GM23338 (cell line): ENCODE results near the gene MED9. TPM values are rescaled to one million over a fixed set of nuclear protein-coding genes. Genes with fewer than 3 reads are reported as not detected.

Experiments used
- ATAC-seq: fragments of 200-7000 bp; cut with Tn5 transposase; 3 replicates; pipeline ENCODE4 v1.9.1; 2020
- DNase-seq: peaks from one replicate; pipeline ENCODE4 v3.0.0-alpha.2; 2015; ENCODE audit warnings: low spot score
- H2AFZ ChIP-seq: fragments of 200-600 bp; sonication (generic); 2 replicates; pipeline ENCODE4 v1.8.0; 2016; ENCODE audit warnings: antibody characterized with exemption, mild to moderate bottlenecking, moderate library complexity
- H3F3A ChIP-seq: fragments of 200-600 bp; sonication (generic); replicated peaks from 2 replicates; pipeline ENCODE4 v1.8.0; 2017; ENCODE audit warnings: antibody characterized with exemption, mixed run types, low read depth
- H3K27ac ChIP-seq: fragments of 200-600 bp; sonication (generic); 2 replicates; pipeline ENCODE4 v1.6.1; 2016; ENCODE audit warnings: low read depth
- H3K27me3 ChIP-seq: fragments of 200-600 bp; sonication (generic); 2 replicates; pipeline ENCODE4 v1.8.0; 2016; ENCODE audit warnings: mild to moderate bottlenecking, mixed run types, moderate library complexity; ENCODE audit not compliant: insufficient read depth
- H3K36me3 ChIP-seq: fragments of 200-600 bp; sonication (generic); 2 replicates; pipeline ENCODE4 v1.8.0; 2016; ENCODE audit warnings: mild to moderate bottlenecking; ENCODE audit not compliant: insufficient read depth
- H3K4me1 ChIP-seq: fragments of 200-600 bp; sonication (generic); 2 replicates; pipeline ENCODE4 v1.8.0; 2016; ENCODE audit warnings: mild to moderate bottlenecking, moderate library complexity; ENCODE audit not compliant: insufficient read depth
- H3K4me2 ChIP-seq: fragments of 200-600 bp; sonication (generic); 2 replicates; pipeline ENCODE4 v1.7.1; 2017; ENCODE audit warnings: mixed run types
- H3K4me3 ChIP-seq: fragments of 200-600 bp; sonication (generic); 2 replicates; pipeline ENCODE4 v1.6.1; 2016; ENCODE audit warnings: mixed run types
- H3K79me2 ChIP-seq: fragments of 200-600 bp; sonication (generic); replicated peaks from 2 replicates; pipeline ENCODE4 v1.8.0; 2017; ENCODE audit warnings: mild to moderate bottlenecking; ENCODE audit not compliant: insufficient read depth
- H3K9me2 ChIP-seq: fragments of 200-600 bp; sonication (generic); 2 replicates; pipeline ENCODE4 v1.8.0; 2017; ENCODE audit not compliant: insufficient read depth
- H4K20me1 ChIP-seq: fragments of 200-600 bp; sonication (generic); replicated peaks from 2 replicates; pipeline ENCODE4 v1.8.0; 2017; ENCODE audit warnings: mild to moderate bottlenecking; ENCODE audit not compliant: insufficient read depth
- H3K27ac Mint-ChIP-seq: 2 replicates; pipeline ENCODE4 v1.8.0; 2020; ENCODE audit warnings: inconsistent platforms, mild to moderate bottlenecking, moderate library complexity, mixed read lengths
- H3K27me3 Mint-ChIP-seq: 3 replicates; pipeline ENCODE4 v1.8.0; 2022; ENCODE audit warnings: low read depth, mild to moderate bottlenecking, moderate library complexity, mixed read lengths, inconsistent platforms; ENCODE audit not compliant: insufficient read depth, poor library complexity
- H3K36me3 Mint-ChIP-seq: 3 replicates; pipeline ENCODE4 v1.8.0; 2021; ENCODE audit warnings: low read depth, mild to moderate bottlenecking, inconsistent platforms, moderate library complexity, mixed read lengths
- H3K4me1 Mint-ChIP-seq: 3 replicates; pipeline ENCODE4 v1.8.0; 2020; ENCODE audit warnings: mild to moderate bottlenecking, inconsistent platforms, mixed read lengths
- H3K4me3 Mint-ChIP-seq: 3 replicates; pipeline ENCODE4 v1.8.0; 2021; ENCODE audit warnings: moderate library complexity, mild to moderate bottlenecking, inconsistent platforms, mixed read lengths
- H3K9me3 Mint-ChIP-seq: 3 replicates; pipeline ENCODE4 v1.8.0; 2020; ENCODE audit warnings: moderate library complexity, mild to moderate bottlenecking, inconsistent platforms, mixed read lengths
- CREB1 ChIP-seq: fragments of 250-450 bp; sonication (Bioruptor Pico); IDR thresholded peaks from 2 replicates; pipeline ENCODE4 v1.5.0; 2020; ENCODE audit warnings: low read depth, mild to moderate bottlenecking, moderate library complexity
- EZH2 ChIP-seq: fragments of 200-600 bp; sonication (generic); IDR thresholded peaks from one replicate; pipeline ENCODE4 v1.8.0; 2017; ENCODE audit warnings: antibody characterized with exemption, mild to moderate bottlenecking, low read depth; ENCODE audit not compliant: unreplicated experiment
- EZH2phosphoT487 ChIP-seq: fragments of 200-600 bp; sonication (generic); IDR thresholded peaks from one replicate; pipeline ENCODE4 v1.8.1; 2018; ENCODE audit warnings: antibody characterized with exemption; ENCODE audit not compliant: unreplicated experiment
- JUNB ChIP-seq: IDR thresholded peaks from one replicate; pipeline ENCODE4 v1.6.1; 2016; ENCODE audit warnings: antibody characterized with exemption; ENCODE audit not compliant: unreplicated experiment
- NANOG ChIP-seq: IDR thresholded peaks from 2 replicates; pipeline ENCODE4 v1.6.1; 2016; ENCODE audit warnings: antibody characterized with exemption, borderline replicate concordance
- POLR2AphosphoS5 ChIP-seq: IDR thresholded peaks from 2 replicates; pipeline ENCODE4 v1.6.1; 2016; ENCODE audit warnings: antibody characterized with exemption, low read depth
- STAT1 ChIP-seq: IDR thresholded peaks from one replicate; pipeline ENCODE4 v1.6.1; 2016; ENCODE audit warnings: antibody characterized with exemption; ENCODE audit not compliant: unreplicated experiment
- ZNF114 ChIP-seq: fragments of 250-450 bp; sonication (Bioruptor Pico); IDR thresholded peaks from 2 replicates; pipeline ENCODE4 v1.5.0; 2020; ENCODE audit warnings: mild to moderate bottlenecking, moderate library complexity
- ZNF331 ChIP-seq: fragments of 250-450 bp; sonication (Bioruptor Pico); IDR thresholded peaks from 2 replicates; pipeline ENCODE4 v1.5.0; 2020; ENCODE audit warnings: low read depth, mild to moderate bottlenecking, moderate library complexity
- polyA plus RNA-seq: library from polyadenylated mRNA; unstranded; fragments of >200 nt; fragmentation: Nextera tagmentation; extraction: Ambion mirVana; gene quantifications from 2 replicates; pipeline ENCODE4 v1.2.1, GENCODE V29; 2016
- total RNA-seq: library from RNA; depleted of rRNA; stranded (reverse); fragments of >200 nt; shearing (Covaris generic); gene quantifications from 2 replicates; pipeline ENCODE4 v1.2.3, GENCODE V29; 2014
- TF ChIP-seq, protein P1 (sequence below): fragments of 250-450 bp; sonication (Bioruptor Pico); IDR thresholded peaks from 2 replicates; pipeline ENCODE4 v1.5.0; 2020; ENCODE audit warnings: mild to moderate bottlenecking, moderate library complexity
- TF ChIP-seq, protein P2 (sequence below), 2 experiments: fragments of 200-600 bp in 1 of 2; sonication (generic) in 1 of 2; conservative IDR thresholded peaks; 2 replicates each; pipeline versions ENCODE4 v1.5.1 to v1.6.1; 2016 to 2017; ENCODE audit warnings: antibody characterized with exemption in 2 of 2, low read depth in 2 of 2, mild to moderate bottlenecking in 2 of 2, moderate library complexity in 1 of 2
- TF ChIP-seq, protein P3 (sequence below): IDR thresholded peaks from one replicate; pipeline ENCODE4 v1.6.1; 2018; ENCODE audit warnings: antibody characterized with exemption; ENCODE audit not compliant: unreplicated experiment
- TF ChIP-seq, protein P4 (sequence below): IDR thresholded peaks from 2 replicates; pipeline ENCODE4 v1.6.1; 2016; ENCODE audit warnings: antibody characterized with exemption

Gene MED9
- total and polyA plus RNA-seq, 2 experiments from 2014 or later: 17.3 to 19.9 TPM

DNA sequence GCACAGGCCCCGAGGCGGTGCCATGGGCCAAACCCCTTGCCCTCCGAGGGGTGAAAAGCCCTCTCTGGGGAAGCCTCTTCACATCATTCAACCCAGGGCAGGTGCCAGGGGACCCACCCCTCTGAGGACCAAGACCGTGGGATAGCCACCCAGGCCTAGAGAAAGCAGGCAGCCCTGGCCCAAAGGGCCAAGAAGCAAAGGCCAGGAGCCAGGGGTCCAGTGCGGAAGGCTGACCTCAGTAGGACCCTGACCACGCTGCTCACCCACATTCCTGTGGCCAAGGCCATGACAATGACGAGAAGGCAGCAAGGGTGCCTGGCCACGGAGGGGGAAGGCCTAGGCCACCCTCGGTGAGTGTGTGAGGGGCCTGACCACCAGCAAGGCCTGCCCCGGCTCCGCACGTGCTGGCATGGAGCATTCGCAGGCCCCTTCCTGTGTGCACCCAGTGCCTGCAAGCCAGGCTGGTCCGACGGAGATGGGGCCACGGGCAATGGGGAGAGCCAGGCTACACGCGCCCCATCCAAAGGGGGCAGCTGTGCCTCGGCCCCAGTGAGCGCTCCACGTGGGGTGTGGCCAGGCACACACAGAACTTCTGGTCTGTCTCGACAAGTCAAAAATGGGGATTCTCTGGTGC lies 43.9 kb downstream of the MED9 start:
- H3K4me3 Mint-ChIP-seq: no peak overlapping the region
- no peaks in the 10 kb centered on the region; the same call in 2 of the 3 replicates for H3K36me3 Mint-ChIP-seq
- H3K79me2 ChIP-seq: no peaks in the 10 kb centered on the region
- TF ChIP-seq NANOG (no peak), EZH2 (no peak), ZNF331 (CRISPR knock-in tag) (no peak), EZH2phosphoT487 (no peak), STAT1 (no peak), CREB1 (CRISPR knock-in tag) (no peak), ZNF114 (CRISPR knock-in tag) (no peak), POLR2AphosphoS5 (no peak), JUNB (no peak)
- TF ChIP-seq, protein P1, sequence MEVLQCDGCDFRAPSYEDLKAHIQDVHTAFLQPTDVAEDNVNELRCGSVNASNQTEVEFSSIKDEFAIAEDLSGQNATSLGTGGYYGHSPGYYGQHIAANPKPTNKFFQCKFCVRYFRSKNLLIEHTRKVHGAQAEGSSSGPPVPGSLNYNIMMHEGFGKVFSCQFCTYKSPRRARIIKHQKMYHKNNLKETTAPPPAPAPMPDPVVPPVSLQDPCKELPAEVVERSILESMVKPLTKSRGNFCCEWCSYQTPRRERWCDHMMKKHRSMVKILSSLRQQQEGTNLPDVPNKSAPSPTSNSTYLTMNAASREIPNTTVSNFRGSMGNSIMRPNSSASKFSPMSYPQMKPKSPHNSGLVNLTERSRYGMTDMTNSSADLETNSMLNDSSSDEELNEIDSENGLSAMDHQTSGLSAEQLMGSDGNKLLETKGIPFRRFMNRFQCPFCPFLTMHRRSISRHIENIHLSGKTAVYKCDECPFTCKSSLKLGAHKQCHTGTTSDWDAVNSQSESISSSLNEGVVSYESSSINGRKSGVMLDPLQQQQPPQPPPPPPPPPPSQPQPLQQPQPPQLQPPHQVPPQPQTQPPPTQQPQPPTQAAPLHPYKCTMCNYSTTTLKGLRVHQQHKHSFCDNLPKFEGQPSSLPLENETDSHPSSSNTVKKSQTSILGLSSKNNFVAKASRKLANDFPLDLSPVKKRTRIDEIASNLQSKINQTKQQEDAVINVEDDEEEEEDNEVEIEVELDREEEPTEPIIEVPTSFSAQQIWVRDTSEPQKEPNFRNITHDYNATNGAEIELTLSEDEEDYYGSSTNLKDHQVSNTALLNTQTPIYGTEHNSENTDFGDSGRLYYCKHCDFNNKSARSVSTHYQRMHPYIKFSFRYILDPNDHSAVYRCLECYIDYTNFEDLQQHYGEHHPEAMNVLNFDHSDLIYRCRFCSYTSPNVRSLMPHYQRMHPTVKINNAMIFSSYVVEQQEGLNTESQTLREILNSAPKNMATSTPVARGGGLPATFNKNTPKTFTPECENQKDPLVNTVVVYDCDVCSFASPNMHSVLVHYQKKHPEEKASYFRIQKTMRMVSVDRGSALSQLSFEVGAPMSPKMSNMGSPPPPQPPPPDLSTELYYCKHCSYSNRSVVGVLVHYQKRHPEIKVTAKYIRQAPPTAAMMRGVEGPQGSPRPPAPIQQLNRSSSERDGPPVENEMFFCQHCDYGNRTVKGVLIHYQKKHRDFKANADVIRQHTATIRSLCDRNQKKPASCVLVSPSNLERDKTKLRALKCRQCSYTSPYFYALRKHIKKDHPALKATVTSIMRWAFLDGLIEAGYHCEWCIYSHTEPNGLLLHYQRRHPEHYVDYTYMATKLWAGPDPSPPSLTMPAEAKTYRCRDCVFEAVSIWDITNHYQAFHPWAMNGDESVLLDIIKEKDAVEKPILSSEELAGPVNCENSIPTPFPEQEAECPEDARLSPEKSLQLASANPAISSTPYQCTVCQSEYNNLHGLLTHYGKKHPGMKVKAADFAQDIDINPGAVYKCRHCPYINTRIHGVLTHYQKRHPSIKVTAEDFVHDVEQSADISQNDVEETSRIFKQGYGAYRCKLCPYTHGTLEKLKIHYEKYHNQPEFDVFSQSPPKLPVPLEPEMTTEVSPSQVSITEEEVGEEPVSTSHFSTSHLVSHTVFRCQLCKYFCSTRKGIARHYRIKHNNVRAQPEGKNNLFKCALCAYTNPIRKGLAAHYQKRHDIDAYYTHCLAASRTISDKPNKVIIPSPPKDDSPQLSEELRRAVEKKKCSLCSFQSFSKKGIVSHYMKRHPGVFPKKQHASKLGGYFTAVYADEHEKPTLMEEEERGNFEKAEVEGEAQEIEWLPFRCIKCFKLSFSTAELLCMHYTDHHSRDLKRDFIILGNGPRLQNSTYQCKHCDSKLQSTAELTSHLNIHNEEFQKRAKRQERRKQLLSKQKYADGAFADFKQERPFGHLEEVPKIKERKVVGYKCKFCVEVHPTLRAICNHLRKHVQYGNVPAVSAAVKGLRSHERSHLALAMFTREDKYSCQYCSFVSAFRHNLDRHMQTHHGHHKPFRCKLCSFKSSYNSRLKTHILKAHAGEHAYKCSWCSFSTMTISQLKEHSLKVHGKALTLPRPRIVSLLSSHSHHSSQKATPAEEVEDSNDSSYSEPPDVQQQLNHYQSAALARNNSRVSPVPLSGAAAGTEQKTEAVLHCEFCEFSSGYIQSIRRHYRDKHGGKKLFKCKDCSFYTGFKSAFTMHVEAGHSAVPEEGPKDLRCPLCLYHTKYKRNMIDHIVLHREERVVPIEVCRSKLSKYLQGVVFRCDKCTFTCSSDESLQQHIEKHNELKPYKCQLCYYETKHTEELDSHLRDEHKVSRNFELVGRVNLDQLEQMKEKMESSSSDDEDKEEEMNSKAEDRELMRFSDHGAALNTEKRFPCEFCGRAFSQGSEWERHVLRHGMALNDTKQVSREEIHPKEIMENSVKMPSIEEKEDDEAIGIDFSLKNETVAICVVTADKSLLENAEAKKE (CRISPR knock-in tag): no peak
- TF ChIP-seq, protein P2, sequence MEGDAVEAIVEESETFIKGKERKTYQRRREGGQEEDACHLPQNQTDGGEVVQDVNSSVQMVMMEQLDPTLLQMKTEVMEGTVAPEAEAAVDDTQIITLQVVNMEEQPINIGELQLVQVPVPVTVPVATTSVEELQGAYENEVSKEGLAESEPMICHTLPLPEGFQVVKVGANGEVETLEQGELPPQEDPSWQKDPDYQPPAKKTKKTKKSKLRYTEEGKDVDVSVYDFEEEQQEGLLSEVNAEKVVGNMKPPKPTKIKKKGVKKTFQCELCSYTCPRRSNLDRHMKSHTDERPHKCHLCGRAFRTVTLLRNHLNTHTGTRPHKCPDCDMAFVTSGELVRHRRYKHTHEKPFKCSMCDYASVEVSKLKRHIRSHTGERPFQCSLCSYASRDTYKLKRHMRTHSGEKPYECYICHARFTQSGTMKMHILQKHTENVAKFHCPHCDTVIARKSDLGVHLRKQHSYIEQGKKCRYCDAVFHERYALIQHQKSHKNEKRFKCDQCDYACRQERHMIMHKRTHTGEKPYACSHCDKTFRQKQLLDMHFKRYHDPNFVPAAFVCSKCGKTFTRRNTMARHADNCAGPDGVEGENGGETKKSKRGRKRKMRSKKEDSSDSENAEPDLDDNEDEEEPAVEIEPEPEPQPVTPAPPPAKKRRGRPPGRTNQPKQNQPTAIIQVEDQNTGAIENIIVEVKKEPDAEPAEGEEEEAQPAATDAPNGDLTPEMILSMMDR (conservative IDR thresholded peaks at IDR 0.05; ENCODE audit: low read depth in 2 of 2): no peak
- TF ChIP-seq, protein P3, sequence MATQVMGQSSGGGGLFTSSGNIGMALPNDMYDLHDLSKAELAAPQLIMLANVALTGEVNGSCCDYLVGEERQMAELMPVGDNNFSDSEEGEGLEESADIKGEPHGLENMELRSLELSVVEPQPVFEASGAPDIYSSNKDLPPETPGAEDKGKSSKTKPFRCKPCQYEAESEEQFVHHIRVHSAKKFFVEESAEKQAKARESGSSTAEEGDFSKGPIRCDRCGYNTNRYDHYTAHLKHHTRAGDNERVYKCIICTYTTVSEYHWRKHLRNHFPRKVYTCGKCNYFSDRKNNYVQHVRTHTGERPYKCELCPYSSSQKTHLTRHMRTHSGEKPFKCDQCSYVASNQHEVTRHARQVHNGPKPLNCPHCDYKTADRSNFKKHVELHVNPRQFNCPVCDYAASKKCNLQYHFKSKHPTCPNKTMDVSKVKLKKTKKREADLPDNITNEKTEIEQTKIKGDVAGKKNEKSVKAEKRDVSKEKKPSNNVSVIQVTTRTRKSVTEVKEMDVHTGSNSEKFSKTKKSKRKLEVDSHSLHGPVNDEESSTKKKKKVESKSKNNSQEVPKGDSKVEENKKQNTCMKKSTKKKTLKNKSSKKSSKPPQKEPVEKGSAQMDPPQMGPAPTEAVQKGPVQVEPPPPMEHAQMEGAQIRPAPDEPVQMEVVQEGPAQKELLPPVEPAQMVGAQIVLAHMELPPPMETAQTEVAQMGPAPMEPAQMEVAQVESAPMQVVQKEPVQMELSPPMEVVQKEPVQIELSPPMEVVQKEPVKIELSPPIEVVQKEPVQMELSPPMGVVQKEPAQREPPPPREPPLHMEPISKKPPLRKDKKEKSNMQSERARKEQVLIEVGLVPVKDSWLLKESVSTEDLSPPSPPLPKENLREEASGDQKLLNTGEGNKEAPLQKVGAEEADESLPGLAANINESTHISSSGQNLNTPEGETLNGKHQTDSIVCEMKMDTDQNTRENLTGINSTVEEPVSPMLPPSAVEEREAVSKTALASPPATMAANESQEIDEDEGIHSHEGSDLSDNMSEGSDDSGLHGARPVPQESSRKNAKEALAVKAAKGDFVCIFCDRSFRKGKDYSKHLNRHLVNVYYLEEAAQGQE: no peak
- TF ChIP-seq, protein P4, sequence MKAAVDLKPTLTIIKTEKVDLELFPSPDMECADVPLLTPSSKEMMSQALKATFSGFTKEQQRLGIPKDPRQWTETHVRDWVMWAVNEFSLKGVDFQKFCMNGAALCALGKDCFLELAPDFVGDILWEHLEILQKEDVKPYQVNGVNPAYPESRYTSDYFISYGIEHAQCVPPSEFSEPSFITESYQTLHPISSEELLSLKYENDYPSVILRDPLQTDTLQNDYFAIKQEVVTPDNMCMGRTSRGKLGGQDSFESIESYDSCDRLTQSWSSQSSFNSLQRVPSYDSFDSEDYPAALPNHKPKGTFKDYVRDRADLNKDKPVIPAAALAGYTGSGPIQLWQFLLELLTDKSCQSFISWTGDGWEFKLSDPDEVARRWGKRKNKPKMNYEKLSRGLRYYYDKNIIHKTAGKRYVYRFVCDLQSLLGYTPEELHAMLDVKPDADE: no peak
- H3K27ac Mint-ChIP-seq: no peak overlapping the region
- H3K27ac ChIP-seq: no peak overlapping the region
- H3K9me2 ChIP-seq: no peaks in the 10 kb centered on the region
- no peaks in the 10 kb centered on the region for H4K20me1 ChIP-seq
- no peak for ATAC-seq
- H3K9me3 Mint-ChIP-seq: peaks cover 6% of the 10 kb centered on the region; the same call in 2 of the 3 replicates
- no peak for DNase-seq
- H2AFZ ChIP-seq: no peak overlapping the region
- no peaks in the 10 kb centered on the region for H3K36me3 ChIP-seq
- H3K4me3 ChIP-seq: no peak overlapping the region
- peaks cover 8% of the 10 kb centered on the region for H3K4me1 ChIP-seq
- no peaks in the 10 kb centered on the region for H3F3A ChIP-seq
- no peaks in the 10 kb centered on the region for H3K27me3 ChIP-seq
- H3K4me1 Mint-ChIP-seq: peaks cover 37% of the 10 kb centered on the region
- peaks cover 16% of the 10 kb centered on the region for H3K27me3 Mint-ChIP-seq
- no peak overlapping the region for H3K4me2 ChIP-seq
